OCI-LY1 (cell line): ENCODE results near the gene XYLT1.

Experiments
- H2AFZ ChIP-seq: fragments of 200-600 bp; sonication (generic), shearing (Covaris generic); 2 replicates; pipeline ENCODE4 v1.6.0; 2014; ENCODE audit warnings: antibody characterized with exemption, mild to moderate bottlenecking, low read length
- H3F3A ChIP-seq: fragments of 200-600 bp; sonication (generic), shearing (Covaris generic); 2 replicates; pipeline ENCODE4 v1.6.0; 2014; ENCODE audit warnings: mild to moderate bottlenecking, antibody characterized with exemption, low read length, moderate library complexity; ENCODE audit not compliant: insufficient read depth
- H3K27ac ChIP-seq: fragments of 200-600 bp; sonication (generic); 2 replicates; pipeline ENCODE4 v1.5.1; 2014; ENCODE audit warnings: low read length, mixed run types, mild to moderate bottlenecking, low read depth; ENCODE audit not compliant: poor library complexity, severe bottlenecking
- H3K27me3 ChIP-seq: fragments of 200-600 bp; sonication (generic); 2 replicates; pipeline ENCODE4 v1.6.0; 2014; ENCODE audit warnings: antibody characterized with exemption, mild to moderate bottlenecking, low read length, moderate library complexity; ENCODE audit not compliant: insufficient read depth
- H3K36me3 ChIP-seq: fragments of 200-600 bp; sonication (generic); 2 replicates; pipeline ENCODE4 v1.6.1; 2014; ENCODE audit warnings: mild to moderate bottlenecking, antibody characterized with exemption, low read length, moderate library complexity, mixed read lengths; ENCODE audit not compliant: insufficient read depth
- H3K4me1 ChIP-seq: fragments of 200-600 bp; sonication (generic); 2 replicates; pipeline ENCODE4 v1.5.1; 2014; ENCODE audit warnings: mild to moderate bottlenecking, low read length, moderate library complexity; ENCODE audit not compliant: insufficient read depth, severe bottlenecking
- H3K4me2 ChIP-seq: fragments of 200-600 bp; sonication (generic), shearing (Covaris generic); 2 replicates; pipeline ENCODE4 v1.6.1; 2014; ENCODE audit warnings: low read length
- H3K4me3 ChIP-seq: fragments of 200-600 bp; sonication (generic); 2 replicates; pipeline ENCODE4 v1.5.1; 2014; ENCODE audit warnings: low read length, low read depth, mild to moderate bottlenecking, mixed read lengths; ENCODE audit not compliant: poor library complexity, severe bottlenecking
- H3K79me2 ChIP-seq: fragments of 200-600 bp; shearing (Covaris generic); 2 replicates; pipeline ENCODE4 v1.6.1; 2016; ENCODE audit warnings: mixed run types, low read length, mixed read lengths; ENCODE audit not compliant: insufficient read depth
- H3K9ac ChIP-seq: fragments of 200-600 bp; sonication (generic), shearing (Covaris generic); 2 replicates; pipeline ENCODE4 v1.6.1; 2014; ENCODE audit warnings: mild to moderate bottlenecking, low read length, mixed read lengths
- H3K9me2 ChIP-seq: fragments of 200-600 bp; sonication (generic), shearing (Covaris generic); 2 replicates; pipeline ENCODE4 v1.6.1; 2014; ENCODE audit warnings: low read depth, mild to moderate bottlenecking, low read length, mixed read lengths
- H3K9me3 ChIP-seq: fragments of 200-600 bp; shearing (Covaris generic); 2 replicates; pipeline ENCODE4 v1.6.1; 2014; ENCODE audit warnings: low read length, mixed read lengths
- H4K20me1 ChIP-seq: fragments of 200-600 bp; sonication (generic), shearing (Covaris generic); 2 replicates; pipeline ENCODE4 v1.6.0; 2016; ENCODE audit warnings: mild to moderate bottlenecking, low read length; ENCODE audit not compliant: insufficient read depth
- EZH2 ChIP-seq: fragments of 200-600 bp; sonication (generic), shearing (Covaris generic); IDR thresholded peaks from 2 replicates; pipeline ENCODE4 v1.8.0; 2017; ENCODE audit warnings: borderline replicate concordance, mixed run types, mild to moderate bottlenecking, antibody characterized with exemption, low read length, moderate library complexity, mixed read lengths
- TF ChIP-seq, protein P1 (sequence below): fragments of 200-600 bp; sonication (generic), shearing (Covaris generic); IDR thresholded peaks from 2 replicates; pipeline ENCODE4 v1.5.1; 2017; ENCODE audit warnings: mild to moderate bottlenecking, antibody characterized with exemption, low read length, moderate library complexity, mixed read lengths

Gene XYLT1

DNA sequence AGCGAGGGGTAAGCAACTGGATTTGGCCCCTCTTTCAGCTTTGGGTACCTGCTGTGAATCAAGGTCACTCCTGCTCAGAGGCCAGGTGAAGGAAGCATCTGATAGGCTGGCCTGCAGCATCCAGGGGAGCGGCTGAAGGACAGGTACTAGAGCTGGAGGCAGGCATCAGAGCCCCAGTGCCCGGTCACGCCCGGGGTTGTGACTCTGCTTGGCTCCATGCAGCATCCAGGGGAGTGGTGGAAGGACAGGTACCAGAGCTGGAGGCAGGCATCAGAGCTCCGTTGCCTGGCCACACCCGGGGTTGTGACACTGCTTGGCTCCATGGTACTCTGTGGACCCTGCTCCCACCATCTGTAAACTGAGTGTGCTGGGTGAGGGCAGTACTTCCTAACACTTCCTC lies 189.7 kb downstream of the XYLT1 start:
- Histone ChIP-seq H3K4me2 (no peak overlapping the region), H3K36me3 (no peaks in the 10 kb centered on the region), H3K79me2 (no peaks in the 10 kb centered on the region), H3K4me3 (no peak overlapping the region), H3K27ac (no peak overlapping the region), H3K4me1 (peaks cover 55% of the 10 kb centered on the region), H2AFZ (no peak overlapping the region), H3K9me2 (no peaks in the 10 kb centered on the region), H3K9ac (no peak overlapping the region), H3F3A (no peaks in the 10 kb centered on the region), H4K20me1 (no peaks in the 10 kb centered on the region), H3K9me3 (no peaks in the 10 kb centered on the region), H3K27me3 (no peaks in the 10 kb centered on the region)
- no peak for TF ChIP-seq EZH2
- TF ChIP-seq, protein P1, sequence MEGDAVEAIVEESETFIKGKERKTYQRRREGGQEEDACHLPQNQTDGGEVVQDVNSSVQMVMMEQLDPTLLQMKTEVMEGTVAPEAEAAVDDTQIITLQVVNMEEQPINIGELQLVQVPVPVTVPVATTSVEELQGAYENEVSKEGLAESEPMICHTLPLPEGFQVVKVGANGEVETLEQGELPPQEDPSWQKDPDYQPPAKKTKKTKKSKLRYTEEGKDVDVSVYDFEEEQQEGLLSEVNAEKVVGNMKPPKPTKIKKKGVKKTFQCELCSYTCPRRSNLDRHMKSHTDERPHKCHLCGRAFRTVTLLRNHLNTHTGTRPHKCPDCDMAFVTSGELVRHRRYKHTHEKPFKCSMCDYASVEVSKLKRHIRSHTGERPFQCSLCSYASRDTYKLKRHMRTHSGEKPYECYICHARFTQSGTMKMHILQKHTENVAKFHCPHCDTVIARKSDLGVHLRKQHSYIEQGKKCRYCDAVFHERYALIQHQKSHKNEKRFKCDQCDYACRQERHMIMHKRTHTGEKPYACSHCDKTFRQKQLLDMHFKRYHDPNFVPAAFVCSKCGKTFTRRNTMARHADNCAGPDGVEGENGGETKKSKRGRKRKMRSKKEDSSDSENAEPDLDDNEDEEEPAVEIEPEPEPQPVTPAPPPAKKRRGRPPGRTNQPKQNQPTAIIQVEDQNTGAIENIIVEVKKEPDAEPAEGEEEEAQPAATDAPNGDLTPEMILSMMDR, result no peak

DNA sequence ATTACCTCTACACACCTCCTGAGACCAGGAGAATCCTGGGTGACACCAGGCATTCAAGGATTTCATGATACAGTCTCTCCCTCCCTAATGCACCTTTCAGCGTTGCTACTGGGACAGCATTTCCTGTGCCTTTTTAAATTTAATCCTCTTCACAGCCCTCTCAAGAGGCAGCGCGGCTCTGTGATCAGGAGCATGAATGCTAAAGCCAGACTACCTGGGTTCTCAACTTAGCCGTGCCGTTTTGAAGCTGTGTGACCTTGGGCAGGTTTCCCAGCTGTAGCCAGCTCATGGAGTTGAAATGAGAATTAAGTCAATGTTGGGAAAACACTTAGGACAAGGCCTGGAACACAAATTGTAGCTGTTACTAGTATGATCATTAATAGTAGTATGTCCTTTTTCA lies 191.8 kb downstream of the XYLT1 start:
- no peaks in the 10 kb centered on the region for H3K9me3 ChIP-seq
- peak overlapping the region; percentile 4; the same call in 1 of the 2 replicates for H3K4me2 ChIP-seq
- H3K9me2 ChIP-seq, result no peaks in the 10 kb centered on the region
- H3K27ac ChIP-seq, result peak overlapping the region; percentile 32
- H2AFZ ChIP-seq, result no peak overlapping the region
- TF ChIP-seq EZH2, result no peak
- TF ChIP-seq, protein P1, result no peak
- H4K20me1 ChIP-seq, result no peaks in the 10 kb centered on the region
- no peak overlapping the region for H3K4me3 ChIP-seq
- H3F3A ChIP-seq, result no peaks in the 10 kb centered on the region
- no peaks in the 10 kb centered on the region for H3K27me3 ChIP-seq
- no peaks in the 10 kb centered on the region for H3K79me2 ChIP-seq
- no peak overlapping the region for H3K9ac ChIP-seq
- H3K4me1 ChIP-seq, result peaks cover 61% of the 10 kb centered on the region
- no peaks in the 10 kb centered on the region for H3K36me3 ChIP-seq

DNA sequence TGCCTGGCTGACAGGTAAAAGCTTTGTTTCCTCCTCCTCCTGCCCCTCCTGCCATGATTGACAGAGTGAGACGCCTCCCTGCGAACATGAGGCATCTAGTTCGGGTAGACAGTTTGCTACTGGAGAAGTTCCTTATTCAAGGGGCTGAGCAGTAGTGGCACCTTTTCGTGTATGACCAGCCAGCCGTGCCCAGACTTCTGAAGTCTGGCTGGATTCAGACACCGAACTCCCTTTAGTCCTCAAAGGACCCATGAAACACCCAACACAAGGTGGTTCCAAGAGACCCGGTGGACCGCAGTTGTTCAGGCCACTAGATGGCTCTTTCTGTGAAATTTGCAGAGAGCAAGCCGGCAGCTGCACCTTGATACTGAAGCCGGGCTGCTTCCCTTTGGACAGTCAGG lies 192.8 kb downstream of the XYLT1 start:
- Histone ChIP-seq H3K4me3 (no peak overlapping the region), H3K27me3 (no peaks in the 10 kb centered on the region), H2AFZ (no peak overlapping the region), H3K4me2 (peak overlapping the region; percentile 41), H3K36me3 (no peaks in the 10 kb centered on the region), H3K9me2 (no peaks in the 10 kb centered on the region), H3K9me3 (no peaks in the 10 kb centered on the region), H3K27ac (peak overlapping the region; percentile 32), H4K20me1 (no peaks in the 10 kb centered on the region), H3K9ac (no peak overlapping the region; the same call in 1 of the 2 replicates), H3K4me1 (peaks cover 51% of the 10 kb centered on the region), H3K79me2 (no peaks in the 10 kb centered on the region), H3F3A (no peaks in the 10 kb centered on the region)
- no peak for TF ChIP-seq EZH2
- TF ChIP-seq, protein P1, result peak; percentile 69
